Sigmoid colon (tissue), 4 donors: ENCODE data around the gene BPIFB3.

Source experiments
- CTCF ChIP-seq, 4 experiments: fragments of 450-650 bp in 3 of 4; fragments of 200-600 bp in 1 of 4; IDR thresholded peaks; one replicate each; pipeline ENCODE4 v1.5.1; 2016 to 2019; ENCODE audit warnings: antibody characterized with exemption in 4 of 4, mild to moderate bottlenecking in 3 of 4, moderate library complexity in 2 of 4
- EP300 ChIP-seq, 4 donors: sonication (generic); formaldehyde crosslinking; IDR thresholded peaks; one replicate each; pipeline ENCODE4 v1.6.1; 2017; ENCODE audit warnings: antibody characterized with exemption in 4 of 4
- POLR2AphosphoS5 ChIP-seq, 4 donors: sonication (generic); formaldehyde crosslinking; IDR thresholded peaks; one replicate each; pipeline ENCODE4 v1.6.1; 2017; ENCODE audit warnings: antibody characterized with exemption in 4 of 4

- TF ChIP-seq CTCF (IDR thresholded peaks at IDR 0.05), result no peak
- no peak for TF ChIP-seq EP300 (IDR thresholded peaks at IDR 0.05)
- no peak for TF ChIP-seq POLR2AphosphoS5 (IDR thresholded peaks at IDR 0.05)
Measured at GRCh38 chr20:33021879-33022278, 31.8 kb upstream of the BPIFB3 start.
